Inferior parietal cortex (tissue), 1 donor: Measurements from ENCODE around the gene GNG7.
"Not testable (repeated sequence)": the region's sequence is repeated elsewhere in the genome, so short reads cannot be mapped to it uniquely, and the experiment has no call there.

Experiments used
- DNase-seq: peaks from one replicate; pipeline ENCODE4 v3.0.0-alpha.2; 2016; ENCODE audit errors: extremely low spot score

Gene GNG7

DNA sequence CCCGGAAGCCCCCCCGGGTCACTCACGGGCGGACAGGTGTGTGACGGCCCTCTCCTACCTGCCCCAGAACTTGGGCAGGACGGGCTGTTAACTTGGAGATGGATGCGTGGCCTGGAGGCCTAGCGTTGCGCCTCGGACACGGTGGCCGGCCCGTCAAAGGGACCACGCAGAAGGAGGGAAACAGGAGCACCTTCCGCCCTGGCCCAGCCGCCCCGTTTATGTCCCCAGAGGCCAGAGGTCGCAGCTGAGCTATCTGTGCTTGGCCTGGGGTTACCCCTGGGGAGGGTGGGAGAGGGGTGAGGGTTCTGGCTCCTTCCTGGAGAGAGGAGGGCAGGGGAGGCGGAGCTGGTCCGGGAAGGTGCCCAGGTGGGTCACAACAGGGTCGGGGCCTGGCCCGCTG lies 190.9 kb downstream of the GNG7 start:
- no peak for DNase-seq

- DNase-seq, result no peak
Observed at GRCh38 chr19:2509096-2509495, 193.4 kb downstream of the GNG7 start.

GRCh38 chr19:2507109-2507508 lies 195.4 kb downstream of the GNG7 start:
- DNase-seq, result no peak

DNA sequence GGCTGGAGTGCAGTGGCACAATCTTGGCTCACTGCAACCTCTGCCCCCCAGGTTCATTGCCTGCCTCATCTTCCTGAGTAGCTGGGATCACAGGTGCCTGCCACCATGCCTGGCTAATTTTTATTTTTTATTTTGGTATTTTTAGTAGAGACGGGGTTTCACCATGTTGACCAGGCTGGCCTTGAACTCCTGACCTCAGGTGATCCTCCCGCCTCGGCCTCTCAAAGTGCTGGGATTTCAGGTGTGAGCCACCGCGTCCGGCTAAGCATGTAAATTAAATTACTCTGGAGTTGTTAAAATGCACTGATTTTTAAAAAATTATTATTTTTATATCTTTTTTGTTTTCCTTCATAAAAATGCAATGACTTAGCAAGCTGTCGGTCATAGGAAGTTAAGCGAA lies 195.8 kb downstream of the GNG7 start:
- DNase-seq, result not testable (repeated sequence)

DNA sequence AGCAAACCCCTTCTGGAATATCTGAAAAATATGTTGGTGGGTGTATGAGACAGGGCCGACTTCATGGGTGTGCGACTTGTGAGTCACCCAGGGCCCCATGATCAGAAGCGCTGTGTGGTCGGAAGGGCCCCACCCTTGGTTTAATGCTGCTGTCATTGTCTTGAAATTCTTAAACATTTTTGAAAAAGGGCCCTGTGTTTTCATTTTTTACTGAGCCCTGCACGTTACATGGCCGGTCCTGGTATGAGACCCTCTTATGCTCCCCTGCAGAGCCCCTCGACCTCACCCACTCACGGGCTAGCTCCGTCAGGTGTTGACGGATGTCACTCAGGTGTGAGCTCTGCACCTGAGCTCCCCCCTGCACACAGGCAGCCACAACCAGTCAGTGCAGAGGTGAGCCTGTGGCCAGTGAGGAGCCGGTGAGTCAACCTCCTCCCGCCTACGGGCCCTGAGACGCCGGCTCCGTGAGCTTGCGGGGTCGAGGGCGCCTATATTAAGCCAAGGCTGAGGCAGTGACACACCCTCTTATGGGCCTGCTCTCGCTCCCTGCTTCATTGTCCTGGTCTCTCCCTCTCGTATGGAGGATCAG lies 198.9 kb downstream of the GNG7 start:
- no peak for DNase-seq

GRCh38 chr19:2500841-2501261 lies 201.6 kb downstream of the GNG7 start:
- DNase-seq, result no peak

- no peak for DNase-seq
Observed at GRCh38 chr19:2500156-2500555, 202.3 kb downstream of the GNG7 start.

DNA sequence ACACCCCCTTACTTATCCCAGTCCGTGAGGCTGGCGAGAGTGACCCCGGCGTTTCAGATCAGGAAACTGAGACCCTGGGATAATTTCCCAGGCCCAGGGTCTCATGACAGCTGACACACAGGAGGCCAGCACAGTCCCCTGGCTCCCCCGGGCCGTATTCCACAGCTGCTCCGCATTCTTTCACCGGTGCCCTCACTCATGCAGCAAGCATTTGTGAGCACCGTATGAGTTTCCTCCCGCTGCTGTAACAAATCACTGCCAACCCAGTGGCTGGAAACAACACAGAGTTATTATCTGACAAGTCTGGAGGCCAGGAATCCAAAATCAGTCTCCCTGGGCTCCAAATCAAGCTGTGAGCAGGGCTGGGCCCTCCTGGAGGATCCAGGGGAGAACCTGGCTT lies 205.3 kb downstream of the GNG7 start:
- no peak for DNase-seq

DNA sequence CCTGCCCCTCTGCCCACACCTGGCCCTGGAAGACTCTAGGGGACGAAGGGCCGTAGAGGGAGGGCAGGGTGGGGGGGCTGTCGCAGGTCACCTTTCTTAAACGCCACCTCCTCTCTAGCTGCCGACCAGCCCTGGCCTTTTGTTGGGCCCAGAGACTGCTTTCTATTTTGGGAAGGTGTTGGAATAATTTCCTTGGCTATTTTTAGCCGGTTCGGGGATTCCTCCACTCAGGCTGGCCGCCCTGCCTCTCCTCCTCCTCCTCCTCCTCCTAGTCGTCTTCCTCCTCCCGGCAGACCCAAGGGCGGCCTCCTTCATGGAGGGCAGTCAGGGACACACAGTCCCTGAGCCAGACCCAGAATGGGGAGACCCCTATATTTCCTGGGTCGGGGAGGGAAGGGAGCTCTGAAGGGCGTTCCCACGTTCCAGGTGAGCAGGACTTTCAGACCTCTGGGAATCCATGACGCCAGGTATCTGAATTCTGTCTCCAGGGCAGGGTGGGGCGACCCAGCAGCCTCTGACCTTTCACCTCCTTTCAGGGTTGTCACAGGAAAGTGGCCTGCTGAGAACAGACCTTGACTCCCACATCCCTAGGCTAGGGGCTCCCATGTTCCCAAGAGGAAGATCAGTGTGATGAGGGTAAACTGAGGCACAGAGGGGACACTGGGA lies 206.7 kb downstream of the GNG7 start:
- no peak for DNase-seq

DNA sequence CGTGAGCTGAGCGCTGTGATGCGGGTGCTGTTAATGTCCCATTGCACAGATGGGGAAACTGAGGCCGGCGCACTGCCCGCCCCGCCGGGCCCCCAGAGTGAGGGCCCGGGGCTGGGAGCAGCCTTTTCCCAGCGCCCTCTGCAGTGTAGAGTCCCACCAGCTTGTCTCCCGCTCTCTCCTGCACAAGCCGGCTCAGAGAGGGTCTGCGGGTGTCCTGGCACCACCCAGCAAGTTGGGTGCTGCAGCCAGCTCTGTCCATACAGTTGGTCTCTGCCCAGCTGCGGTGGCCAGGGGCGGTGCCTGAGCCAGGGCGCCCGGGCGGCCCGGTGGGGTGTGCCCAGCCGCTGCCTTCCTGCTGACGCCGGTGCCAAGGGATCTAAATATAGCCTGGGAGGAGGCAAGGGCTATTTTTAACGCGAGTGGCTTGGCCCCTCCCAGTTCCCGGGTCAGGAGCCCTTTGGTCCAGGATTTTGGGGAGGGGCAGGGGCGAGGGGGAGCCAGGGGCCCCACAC lies 207.3 kb downstream of the GNG7 start:
- DNase-seq, result no peak

- DNase-seq, result no peak
Observed at GRCh38 chr19:2494447-2495129, 207.9 kb downstream of the GNG7 start.

DNA sequence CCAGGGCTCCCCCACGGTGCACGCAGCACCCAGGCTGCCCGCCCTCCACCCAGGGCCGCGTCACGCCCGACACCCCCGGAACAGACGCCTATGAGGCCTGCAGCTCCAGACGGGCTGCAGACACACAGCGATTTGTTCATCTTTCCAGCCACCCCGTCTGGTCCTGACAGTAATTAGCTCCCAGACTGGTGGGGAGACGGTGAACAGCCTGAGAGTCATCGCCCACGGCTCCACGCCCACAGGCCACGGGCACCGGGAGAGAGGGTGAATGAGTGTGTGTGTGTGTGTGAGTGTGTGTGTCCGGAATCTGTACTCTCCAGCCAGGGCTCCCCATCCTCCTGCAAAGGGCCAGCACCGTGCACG lies 208.4 kb downstream of the GNG7 start:
- no peak for DNase-seq

GRCh38 chr19:2493448-2493847 lies 209.0 kb downstream of the GNG7 start:
- not testable (repeated sequence) for DNase-seq

- no peak for DNase-seq
Observed at GRCh38 chr19:2492870-2493269, 209.6 kb downstream of the GNG7 start.

DNA sequence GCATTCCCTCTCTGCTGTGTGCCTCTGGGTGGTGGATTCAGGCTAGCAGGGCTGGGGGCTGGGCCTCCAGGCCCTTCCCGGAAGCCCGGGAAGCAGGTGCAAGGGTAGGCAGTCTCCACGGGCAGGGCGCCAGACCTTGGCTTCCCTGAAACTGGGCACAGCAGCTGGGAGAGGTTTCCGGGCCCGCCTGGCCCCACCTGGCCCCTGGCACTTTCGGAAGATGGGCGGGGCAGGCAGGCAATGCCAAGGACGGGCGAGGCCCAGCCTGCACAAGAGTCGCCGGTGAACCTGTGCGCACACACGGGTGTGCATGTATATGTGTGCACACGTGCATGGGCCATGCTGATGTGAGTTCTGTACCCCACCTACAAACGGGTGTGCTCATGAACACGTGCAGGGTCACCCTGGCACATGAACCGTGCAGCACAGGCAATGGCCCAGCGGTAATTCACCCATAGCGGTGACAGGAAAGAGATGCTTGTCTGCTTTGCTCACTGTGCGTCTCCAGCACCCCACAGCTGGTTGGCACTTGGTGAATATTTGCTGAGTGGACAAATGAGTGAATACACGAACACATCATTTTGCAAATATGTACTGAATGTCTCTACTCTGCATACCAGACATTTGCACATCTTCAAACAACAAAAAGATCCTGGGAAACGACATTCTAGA lies 211.2 kb downstream of the GNG7 start:
- DNase-seq, result no peak

DNA sequence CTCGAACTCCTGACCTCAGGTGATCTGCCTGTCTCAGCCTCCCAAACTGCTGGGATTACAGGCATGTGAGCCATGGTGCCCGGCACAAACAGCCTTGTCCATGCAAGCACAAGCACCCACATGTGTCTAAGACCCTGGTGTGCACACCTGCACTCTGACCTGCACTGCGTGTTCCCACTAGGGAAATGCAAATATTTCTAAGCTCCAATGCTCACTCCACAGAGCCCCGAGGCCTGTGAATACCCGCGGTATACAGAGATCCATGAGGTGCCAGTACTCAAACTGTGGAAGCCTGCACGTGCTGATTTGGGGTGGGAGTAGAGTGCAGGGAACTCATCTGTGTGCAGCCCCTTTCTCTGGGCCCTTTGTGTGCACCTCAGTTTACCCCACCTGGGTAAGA lies 211.8 kb downstream of the GNG7 start:
- DNase-seq, result no peak

DNA sequence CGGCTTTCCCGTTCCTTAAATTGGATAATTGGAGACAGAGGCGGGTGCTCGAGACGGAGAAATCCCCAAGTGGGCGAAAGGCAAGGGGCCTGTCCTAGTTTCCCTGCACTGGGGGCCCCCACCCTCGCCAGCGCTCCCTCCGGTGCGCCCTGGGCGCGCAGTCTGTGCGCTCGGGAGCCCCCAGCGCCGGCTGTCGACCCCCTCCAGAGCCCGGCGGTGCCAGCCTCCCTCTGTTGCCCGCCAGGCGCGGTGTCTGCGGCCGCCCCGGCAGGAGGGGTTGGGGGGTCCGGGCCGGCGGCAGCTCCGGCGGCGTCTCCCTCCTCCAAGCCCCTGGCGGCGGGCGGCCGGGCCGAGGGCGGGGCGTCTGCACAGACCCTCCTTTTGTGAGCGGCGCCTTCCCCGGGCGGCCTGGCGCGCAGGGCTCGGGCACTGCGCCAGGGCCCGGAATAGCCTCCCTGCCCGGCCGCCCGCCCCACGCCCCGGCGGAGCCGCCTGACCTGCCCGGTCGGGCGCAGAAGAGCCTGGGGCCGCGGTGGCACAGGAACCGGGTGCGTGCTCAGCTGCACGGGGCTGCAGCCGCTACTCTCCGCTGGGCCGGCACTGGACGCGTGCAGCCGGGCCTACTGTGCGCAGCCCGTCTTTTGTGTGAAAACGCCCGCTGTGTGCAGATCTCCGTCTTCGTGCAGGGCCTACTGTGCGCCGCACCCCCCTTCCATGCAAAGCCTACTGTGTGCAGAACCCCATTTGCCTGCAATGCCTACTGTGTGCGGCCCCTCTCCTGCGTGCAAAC lies 213.4 kb downstream of the GNG7 start:
- DNase-seq, result no peak

DNA sequence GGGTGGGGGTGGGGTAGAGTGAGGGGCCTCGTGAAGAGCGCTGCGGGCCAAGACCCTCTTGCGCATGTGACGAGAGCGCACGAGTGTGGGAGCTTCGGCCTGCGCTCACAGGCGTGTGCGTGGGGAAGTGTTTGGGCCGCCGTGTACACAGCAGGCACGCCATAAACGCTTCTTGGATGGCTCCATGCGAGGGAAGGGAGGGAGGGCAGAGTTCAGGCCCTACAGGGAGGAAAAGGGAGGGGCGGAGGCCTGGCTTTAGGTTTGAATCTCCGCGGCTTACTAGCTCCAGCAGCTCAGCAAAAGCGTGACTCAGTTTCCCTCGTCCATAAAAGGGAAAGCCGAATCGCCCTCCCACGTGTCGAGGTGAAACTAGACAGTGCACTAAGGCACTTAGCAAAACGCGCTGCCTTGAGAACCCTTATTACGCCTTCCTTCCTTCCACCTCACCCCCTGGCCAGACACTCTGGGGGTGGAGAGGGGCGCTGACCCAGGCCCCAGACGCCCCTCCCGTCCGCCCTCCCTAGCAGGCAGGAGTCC lies 214.0 kb downstream of the GNG7 start:
- no peak for DNase-seq

DNA sequence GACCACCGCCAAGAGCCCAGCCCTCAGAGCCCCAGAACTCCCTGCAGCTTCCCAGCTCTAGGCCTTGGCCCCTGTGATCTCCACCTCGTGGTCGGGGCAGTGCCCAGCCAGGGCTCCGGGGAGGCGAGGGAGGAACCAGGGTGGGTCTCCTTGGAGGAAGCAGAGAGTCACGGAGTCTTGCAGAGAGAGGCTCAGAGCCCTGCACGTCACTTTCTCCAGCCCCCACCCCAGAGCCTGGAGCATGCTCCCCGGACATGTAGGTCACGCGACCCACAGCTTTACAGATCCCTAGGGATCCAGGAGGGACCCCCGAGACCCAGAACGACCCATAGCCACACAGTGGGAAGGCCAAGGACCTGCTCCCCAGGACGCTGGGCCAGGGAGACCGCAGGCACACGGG lies 214.7 kb downstream of the GNG7 start:
- no peak for DNase-seq

DNA sequence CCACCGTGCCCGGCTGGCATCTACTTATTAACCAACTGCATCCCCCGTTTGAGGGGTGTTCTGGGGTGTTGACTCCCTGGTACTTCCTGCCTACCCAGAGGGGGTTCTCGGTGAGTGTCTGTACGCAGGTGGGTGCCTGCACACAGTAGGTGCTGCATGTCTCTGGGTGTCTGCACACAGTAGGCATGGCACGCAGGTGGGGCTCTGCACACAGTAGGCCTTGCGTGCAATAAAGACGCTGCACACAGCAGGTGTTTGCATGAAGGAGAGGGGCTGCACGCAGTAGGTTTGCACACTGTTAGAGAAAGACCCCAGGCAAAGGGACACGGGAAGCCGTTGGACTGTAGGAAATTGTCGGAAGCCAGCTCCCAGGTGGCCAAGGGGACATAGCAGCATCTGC lies 215.4 kb downstream of the GNG7 start:
- no peak for DNase-seq

DNA sequence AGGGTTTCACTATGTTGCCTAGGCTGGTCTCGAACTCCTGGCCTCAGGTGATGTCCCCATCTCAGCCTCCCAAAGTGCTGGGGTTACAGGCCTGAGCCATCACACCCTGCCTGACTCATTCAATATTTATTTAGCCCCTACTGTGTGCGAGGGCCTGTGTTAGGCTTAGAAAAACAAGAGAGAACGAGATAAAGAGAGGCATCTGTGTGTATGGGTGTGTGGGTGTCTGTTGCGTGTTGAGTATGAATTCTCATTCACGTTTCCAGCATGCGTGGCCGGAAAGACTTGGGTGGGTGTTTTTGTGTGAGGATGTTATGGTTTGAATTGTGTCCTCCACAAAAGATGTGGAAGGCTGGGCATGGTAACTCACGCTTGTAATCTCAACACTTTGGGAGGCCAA lies 217.1 kb downstream of the GNG7 start:
- no peak for DNase-seq
